DOHH2 (cell line): ENCODE results near the gene SMAP1.

Experiments used
- H3F3A ChIP-seq: fragments of 200-600 bp; sonication (generic), shearing (Covaris generic); 2 replicates; pipeline ENCODE4 v1.6.0; 2016; ENCODE audit warnings: antibody characterized with exemption, mild to moderate bottlenecking; ENCODE audit not compliant: control insufficient read depth, insufficient read depth
- H3K27ac ChIP-seq: fragments of 200-600 bp; sonication (generic); 2 replicates; pipeline ENCODE4 v1.5.1; 2014; ENCODE audit warnings: low read depth, mild to moderate bottlenecking, low read length, moderate library complexity
- H3K27me3 ChIP-seq: fragments of 200-600 bp; sonication (generic); 2 replicates; pipeline ENCODE4 v1.6.1; 2014; ENCODE audit warnings: mild to moderate bottlenecking, low read length, mixed read lengths; ENCODE audit not compliant: control insufficient read depth
- H3K36me3 ChIP-seq: fragments of 200-600 bp; sonication (generic); 2 replicates; pipeline ENCODE4 v1.6.1; 2014; ENCODE audit warnings: mild to moderate bottlenecking, low read length, moderate library complexity, mixed read lengths; ENCODE audit not compliant: control insufficient read depth
- H3K4me1 ChIP-seq: fragments of 200-600 bp; sonication (generic); 2 replicates; pipeline ENCODE4 v1.6.1; 2014; ENCODE audit warnings: mild to moderate bottlenecking, low read length, mixed read lengths; ENCODE audit not compliant: control insufficient read depth
- H3K4me2 ChIP-seq: fragments of 200-600 bp; sonication (generic); 2 replicates; pipeline ENCODE4 v1.6.0; 2014; ENCODE audit warnings: mild to moderate bottlenecking, low read length, moderate library complexity
- H3K4me3 ChIP-seq: fragments of 200-600 bp; sonication (generic); 2 replicates; pipeline ENCODE4 v1.5.1; 2014; ENCODE audit warnings: mild to moderate bottlenecking, low read length, mixed read lengths
- H3K79me2 ChIP-seq: fragments of 200-600 bp; sonication (generic); 2 replicates; pipeline ENCODE4 v1.6.1; 2014; ENCODE audit warnings: mild to moderate bottlenecking, low read length, mixed read lengths; ENCODE audit not compliant: control insufficient read depth
- H3K9me2 ChIP-seq: fragments of 200-600 bp; sonication (generic); replicated peaks from 2 replicates; pipeline ENCODE4 v1.6.1; 2014; ENCODE audit warnings: mild to moderate bottlenecking, low read length, mixed read lengths; ENCODE audit not compliant: control insufficient read depth
- H3K9me3 ChIP-seq: fragments of 200-600 bp; sonication (generic); 2 replicates; pipeline ENCODE4 v1.6.1; 2014; ENCODE audit warnings: antibody characterized with exemption, low read length, mixed read lengths; ENCODE audit not compliant: control insufficient read depth, insufficient read depth
- H4K20me1 ChIP-seq: fragments of 200-600 bp; sonication (generic); 2 replicates; pipeline ENCODE4 v1.6.0; 2014; ENCODE audit warnings: low read depth, mild to moderate bottlenecking, antibody characterized with exemption, low read length, moderate library complexity; ENCODE audit not compliant: control insufficient read depth, insufficient read depth
- CTCF ChIP-seq: fragments of 200-600 bp; sonication (generic); IDR thresholded peaks from one replicate; pipeline ENCODE4 v1.5.1; 2014; ENCODE audit warnings: antibody characterized with exemption, mild to moderate bottlenecking, low read depth, low read length; ENCODE audit not compliant: poor library complexity, severe bottlenecking
- EZH2phosphoT487 ChIP-seq: fragments of 200-600 bp; sonication (generic); IDR thresholded peaks from 2 replicates; pipeline ENCODE4 v1.6.1; 2017; ENCODE audit warnings: borderline replicate concordance, mild to moderate bottlenecking, antibody characterized with exemption, low read length, moderate library complexity, mixed read lengths

SMAP1 gene

DNA sequence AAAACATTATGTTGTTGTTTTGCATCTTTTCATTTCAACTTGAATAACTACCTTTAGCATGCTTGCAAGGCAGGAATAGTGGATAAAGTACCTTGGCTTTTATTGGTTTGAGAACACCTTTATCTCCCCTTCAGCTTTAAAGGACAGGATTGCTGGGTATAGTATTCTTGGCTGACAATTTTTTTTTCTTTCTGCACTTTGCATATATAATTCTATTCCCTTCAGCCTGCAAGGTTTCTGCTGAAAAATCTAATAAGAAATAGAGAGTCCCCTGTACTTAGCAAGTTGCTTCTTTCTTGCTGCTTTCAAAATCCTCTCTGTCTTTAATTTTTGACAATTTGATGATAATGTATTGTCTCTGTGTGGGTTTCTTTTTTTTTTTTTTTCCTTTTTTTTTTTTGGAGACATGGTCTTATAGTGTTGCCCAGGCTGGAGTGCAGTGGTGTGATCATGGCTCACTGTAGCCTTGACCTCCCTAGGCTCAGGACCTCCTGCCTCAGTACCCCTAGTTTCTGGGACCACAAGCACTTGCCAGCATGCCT lies 47.1 kb downstream of the SMAP1 start:
- no peak overlapping the region for H3K4me2 ChIP-seq
- no peak overlapping the region for H3K4me3 ChIP-seq
- no peak overlapping the region for H3K27ac ChIP-seq
- TF ChIP-seq CTCF (no peak), EZH2phosphoT487 (no peak)
- peaks cover 40% of the 10 kb centered on the region for H3K79me2 ChIP-seq
- H4K20me1 ChIP-seq: no peaks in the 10 kb centered on the region
- no peaks in the 10 kb centered on the region for H3K9me2 ChIP-seq
- no peaks in the 10 kb centered on the region for H3F3A ChIP-seq
- H3K4me1 ChIP-seq: peaks cover 6% of the 10 kb centered on the region
- peaks cover 7% of the 10 kb centered on the region; the same call in 1 of the 2 replicates for H3K9me3 ChIP-seq
- H3K27me3 ChIP-seq: no peaks in the 10 kb centered on the region
- no peaks in the 10 kb centered on the region for H3K36me3 ChIP-seq

DNA sequence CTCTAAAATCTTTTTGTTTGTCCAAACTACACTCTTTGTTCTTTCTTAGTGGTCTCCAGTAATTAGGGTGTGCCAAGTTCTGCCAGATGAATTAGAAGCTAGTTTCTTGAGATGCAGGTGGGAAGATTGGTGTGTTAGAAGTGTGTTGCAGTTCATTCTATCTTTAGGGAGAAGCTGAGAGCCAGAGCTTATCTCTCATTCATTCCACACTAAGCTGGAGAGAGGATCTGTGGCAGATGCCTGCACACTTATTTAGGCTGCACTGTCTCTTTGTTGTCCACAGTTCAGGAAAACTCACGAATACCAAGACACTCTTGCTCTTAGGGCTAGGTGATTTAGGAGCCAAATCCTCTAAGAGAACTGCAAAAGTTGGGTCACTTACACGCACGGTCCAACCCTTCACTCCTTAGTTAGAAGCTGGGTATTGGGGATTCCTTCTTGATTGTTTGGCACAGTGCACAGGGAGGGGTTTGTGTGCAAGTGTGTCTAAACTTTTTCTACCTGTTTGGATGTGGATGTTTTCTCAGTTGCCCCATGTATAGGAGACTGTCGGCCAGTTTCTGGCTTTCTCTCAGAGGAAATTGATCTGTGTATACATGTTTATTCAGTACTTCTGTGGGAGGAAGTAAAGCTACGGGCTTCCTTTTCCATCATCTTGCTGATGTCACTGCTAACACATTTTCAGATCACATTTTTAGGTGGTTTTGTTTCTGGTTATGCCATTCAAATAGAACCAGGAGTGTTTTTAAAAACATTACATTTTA lies 49.5 kb downstream of the SMAP1 start:
- H3K79me2 ChIP-seq: peaks cover 35% of the 10 kb centered on the region

GRCh38 chr6:70724524-70724923 lies 56.8 kb downstream of the SMAP1 start:
- no peaks in the 10 kb centered on the region for H3K4me1 ChIP-seq
- H3F3A ChIP-seq: no peaks in the 10 kb centered on the region
- H3K36me3 ChIP-seq: no peaks in the 10 kb centered on the region
- H3K4me2 ChIP-seq: no peak overlapping the region
- no peaks in the 10 kb centered on the region for H4K20me1 ChIP-seq
- no peaks in the 10 kb centered on the region for H3K9me3 ChIP-seq
- TF ChIP-seq CTCF: no peak
- TF ChIP-seq EZH2phosphoT487: no peak
- no peak overlapping the region for H3K27ac ChIP-seq
- H3K27me3 ChIP-seq: no peaks in the 10 kb centered on the region
- peaks cover 9% of the 10 kb centered on the region; the same call in 1 of the 2 replicates for H3K79me2 ChIP-seq
- no peaks in the 10 kb centered on the region for H3K9me2 ChIP-seq
- no peak overlapping the region for H3K4me3 ChIP-seq

More for the DNA sequence above, 49.5 kb downstream of the SMAP1 start:
- H3K9me3 ChIP-seq: peaks cover 7% of the 10 kb centered on the region; the same call in 1 of the 2 replicates
- H3K36me3 ChIP-seq: no peaks in the 10 kb centered on the region
- H3K4me3 ChIP-seq: no peak overlapping the region
- no peaks in the 10 kb centered on the region for H3K9me2 ChIP-seq
- TF ChIP-seq EZH2phosphoT487 (no peak), CTCF (no peak)
- H3K4me1 ChIP-seq: peaks cover 6% of the 10 kb centered on the region
- H4K20me1 ChIP-seq: no peaks in the 10 kb centered on the region
- no peak overlapping the region for H3K27ac ChIP-seq
- no peaks in the 10 kb centered on the region for H3F3A ChIP-seq
- H3K27me3 ChIP-seq: no peaks in the 10 kb centered on the region
- H3K4me2 ChIP-seq: no peak overlapping the region
